GM12878 (cell line): ENCODE data around the gene MYO3B.

ENCODE experiments used
- CHD2 ChIP-seq: IDR thresholded peaks from 2 replicates; pipeline ENCODE4 v1.6.1; 2011; ENCODE audit warnings: low read depth, low read length, improper control_type of control experiment, borderline replicate concordance
- EZH2 ChIP-seq: IDR thresholded peaks from 2 replicates; pipeline ENCODE4 v1.6.1; 2012; ENCODE audit warnings: low read depth, mild to moderate bottlenecking, control low read depth, inconsistent platforms, low read length, borderline replicate concordance; ENCODE audit not compliant: control insufficient read depth
- JUND ChIP-seq: IDR thresholded peaks from 2 replicates; pipeline ENCODE4 v1.6.1; 2012; ENCODE audit warnings: low read depth, mild to moderate bottlenecking, low read length, improper control_type of control experiment, moderate library complexity
- MXI1 ChIP-seq: fragments of 150-350 bp; IDR thresholded peaks from 2 replicates; pipeline ENCODE4 v1.6.1; 2011; ENCODE audit warnings: low read depth, mild to moderate bottlenecking, inconsistent platforms, low read length, improper control_type of control experiment
- POLR2A ChIP-seq: IDR thresholded peaks from 2 replicates; pipeline ENCODE4 v1.6.1; 2011; ENCODE audit warnings: low read depth, mild to moderate bottlenecking, low read length
- POLR2AphosphoS5 ChIP-seq: IDR thresholded peaks from 2 replicates; pipeline ENCODE4 v1.6.1; 2011; ENCODE audit warnings: mild to moderate bottlenecking, low read length, inconsistent platforms
- RB1 ChIP-seq: fragments of 450-650 bp; formaldehyde crosslinking; IDR thresholded peaks from 2 replicates; pipeline ENCODE4 v1.6.1; 2017; ENCODE audit warnings: mild to moderate bottlenecking, borderline replicate concordance
- SMAD1 ChIP-seq: fragments of 450-650 bp; IDR thresholded peaks from 2 replicates; pipeline ENCODE4 v1.6.1; 2018; ENCODE audit warnings: mild to moderate bottlenecking, low read depth; ENCODE audit not compliant: partially characterized antibody
- TF ChIP-seq, protein P1 (sequence below), 3 experiments: IDR thresholded peaks in 2 of 3; conservative IDR thresholded peaks in 1 of 3; 2 replicates each; pipeline ENCODE4 v1.5.1; 2011; ENCODE audit warnings: low read depth in 3 of 3, low read length in 3 of 3, mild to moderate bottlenecking in 3 of 3, control low read depth in 2 of 3, moderate library complexity in 2 of 3, inconsistent platforms in 1 of 3, mixed read lengths in 1 of 3; ENCODE audit not compliant: control insufficient read depth in 2 of 3, insufficient read depth in 1 of 3; ENCODE audit errors: extremely low read depth in 1 of 3
- TF ChIP-seq, protein P2 (sequence below): fragments of 450-650 bp; IDR thresholded peaks from 2 replicates; pipeline ENCODE4 v1.6.1; 2016; ENCODE audit warnings: mild to moderate bottlenecking
- TF ChIP-seq, protein P3 (sequence below): fragments of 450-650 bp; formaldehyde crosslinking; IDR thresholded peaks from 2 replicates; pipeline ENCODE4 v1.5.0; 2022; ENCODE audit warnings: mild to moderate bottlenecking, missing genetic modification characterization

DNA sequence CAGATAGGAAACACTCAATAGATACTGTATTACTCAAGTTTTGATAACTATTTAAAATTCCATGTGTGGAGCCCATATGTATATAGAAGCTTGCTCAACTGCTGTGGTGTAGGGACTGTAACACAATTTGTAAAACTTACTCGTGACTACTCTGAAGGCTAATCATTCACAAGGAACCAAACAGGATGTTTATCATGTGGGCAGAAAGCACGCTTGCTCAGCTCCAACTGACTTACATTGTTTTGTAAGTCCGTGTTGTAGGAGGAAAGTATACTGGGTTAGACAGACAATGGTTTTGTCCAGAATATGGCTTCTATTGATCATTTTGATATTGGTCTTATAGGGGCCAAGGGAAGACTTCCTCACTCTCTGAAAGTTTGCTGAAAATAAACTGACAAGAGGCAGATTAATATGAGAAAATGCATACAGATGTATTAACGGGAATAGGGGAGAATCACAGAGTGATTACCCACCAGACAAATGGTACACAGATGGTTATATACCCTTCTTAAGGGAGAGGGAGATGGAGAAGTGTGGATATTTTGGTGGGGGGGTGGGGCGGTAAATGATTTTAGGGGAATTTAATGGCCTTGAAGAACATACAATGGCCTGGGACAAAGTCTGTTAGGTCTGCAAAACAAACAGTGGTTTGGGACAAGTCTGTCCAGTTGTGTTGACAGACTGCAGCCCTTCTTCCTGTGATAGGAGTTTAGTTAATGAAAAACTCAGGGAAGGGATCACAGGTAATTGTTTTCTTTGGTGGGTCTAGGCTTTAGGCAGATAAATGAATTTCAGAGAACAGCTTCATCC is 277.9 kb downstream of the MYO3B start:
- no peak for TF ChIP-seq EZH2
- TF ChIP-seq, protein P1, sequence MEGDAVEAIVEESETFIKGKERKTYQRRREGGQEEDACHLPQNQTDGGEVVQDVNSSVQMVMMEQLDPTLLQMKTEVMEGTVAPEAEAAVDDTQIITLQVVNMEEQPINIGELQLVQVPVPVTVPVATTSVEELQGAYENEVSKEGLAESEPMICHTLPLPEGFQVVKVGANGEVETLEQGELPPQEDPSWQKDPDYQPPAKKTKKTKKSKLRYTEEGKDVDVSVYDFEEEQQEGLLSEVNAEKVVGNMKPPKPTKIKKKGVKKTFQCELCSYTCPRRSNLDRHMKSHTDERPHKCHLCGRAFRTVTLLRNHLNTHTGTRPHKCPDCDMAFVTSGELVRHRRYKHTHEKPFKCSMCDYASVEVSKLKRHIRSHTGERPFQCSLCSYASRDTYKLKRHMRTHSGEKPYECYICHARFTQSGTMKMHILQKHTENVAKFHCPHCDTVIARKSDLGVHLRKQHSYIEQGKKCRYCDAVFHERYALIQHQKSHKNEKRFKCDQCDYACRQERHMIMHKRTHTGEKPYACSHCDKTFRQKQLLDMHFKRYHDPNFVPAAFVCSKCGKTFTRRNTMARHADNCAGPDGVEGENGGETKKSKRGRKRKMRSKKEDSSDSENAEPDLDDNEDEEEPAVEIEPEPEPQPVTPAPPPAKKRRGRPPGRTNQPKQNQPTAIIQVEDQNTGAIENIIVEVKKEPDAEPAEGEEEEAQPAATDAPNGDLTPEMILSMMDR (IDR thresholded peaks at IDR 0.05 in 2 of 3, conservative IDR thresholded peaks at IDR 0.05 in 1 of 3; ENCODE audit: control insufficient read depth in 2 of 3, extremely low read depth in 1 of 3, insufficient read depth in 1 of 3, low read depth in 3 of 3, low read length in 3 of 3), result no peak
- no peak for TF ChIP-seq POLR2A
- no peak for TF ChIP-seq RB1
- TF ChIP-seq, protein P2, sequence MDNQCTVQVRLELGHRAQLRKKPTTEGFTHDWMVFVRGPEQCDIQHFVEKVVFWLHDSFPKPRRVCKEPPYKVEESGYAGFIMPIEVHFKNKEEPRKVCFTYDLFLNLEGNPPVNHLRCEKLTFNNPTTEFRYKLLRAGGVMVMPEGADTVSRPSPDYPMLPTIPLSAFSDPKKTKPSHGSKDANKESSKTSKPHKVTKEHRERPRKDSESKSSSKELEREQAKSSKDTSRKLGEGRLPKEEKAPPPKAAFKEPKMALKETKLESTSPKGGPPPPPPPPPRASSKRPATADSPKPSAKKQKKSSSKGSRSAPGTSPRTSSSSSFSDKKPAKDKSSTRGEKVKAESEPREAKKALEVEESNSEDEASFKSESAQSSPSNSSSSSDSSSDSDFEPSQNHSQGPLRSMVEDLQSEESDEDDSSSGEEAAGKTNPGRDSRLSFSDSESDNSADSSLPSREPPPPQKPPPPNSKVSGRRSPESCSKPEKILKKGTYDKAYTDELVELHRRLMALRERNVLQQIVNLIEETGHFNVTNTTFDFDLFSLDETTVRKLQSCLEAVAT, result no peak
- no peak for TF ChIP-seq MXI1
- TF ChIP-seq CHD2, result no peak
- no peak for TF ChIP-seq POLR2AphosphoS5
- no peak for TF ChIP-seq SMAD1
- TF ChIP-seq, protein P3, sequence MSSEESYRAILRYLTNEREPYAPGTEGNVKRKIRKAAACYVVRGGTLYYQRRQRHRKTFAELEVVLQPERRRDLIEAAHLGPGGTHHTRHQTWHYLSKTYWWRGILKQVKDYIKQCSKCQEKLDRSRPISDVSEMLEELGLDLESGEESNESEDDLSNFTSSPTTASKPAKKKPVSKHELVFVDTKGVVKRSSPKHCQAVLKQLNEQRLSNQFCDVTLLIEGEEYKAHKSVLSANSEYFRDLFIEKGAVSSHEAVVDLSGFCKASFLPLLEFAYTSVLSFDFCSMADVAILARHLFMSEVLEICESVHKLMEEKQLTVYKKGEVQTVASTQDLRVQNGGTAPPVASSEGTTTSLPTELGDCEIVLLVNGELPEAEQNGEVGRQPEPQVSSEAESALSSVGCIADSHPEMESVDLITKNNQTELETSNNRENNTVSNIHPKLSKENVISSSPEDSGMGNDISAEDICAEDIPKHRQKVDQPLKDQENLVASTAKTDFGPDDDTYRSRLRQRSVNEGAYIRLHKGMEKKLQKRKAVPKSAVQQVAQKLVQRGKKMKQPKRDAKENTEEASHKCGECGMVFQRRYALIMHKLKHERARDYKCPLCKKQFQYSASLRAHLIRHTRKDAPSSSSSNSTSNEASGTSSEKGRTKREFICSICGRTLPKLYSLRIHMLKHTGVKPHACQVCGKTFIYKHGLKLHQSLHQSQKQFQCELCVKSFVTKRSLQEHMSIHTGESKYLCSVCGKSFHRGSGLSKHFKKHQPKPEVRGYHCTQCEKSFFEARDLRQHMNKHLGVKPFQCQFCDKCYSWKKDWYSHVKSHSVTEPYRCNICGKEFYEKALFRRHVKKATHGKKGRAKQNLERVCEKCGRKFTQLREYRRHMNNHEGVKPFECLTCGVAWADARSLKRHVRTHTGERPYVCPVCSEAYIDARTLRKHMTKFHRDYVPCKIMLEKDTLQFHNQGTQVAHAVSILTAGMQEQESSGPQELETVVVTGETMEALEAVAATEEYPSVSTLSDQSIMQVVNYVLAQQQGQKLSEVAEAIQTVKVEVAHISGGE (CRISPR knock-in tag), result no peak
- no peak for TF ChIP-seq JUND
